Fibroblast of the conjunctiva (primary cell): ENCODE measurements around the gene THRAP3.
"Not testable (repeated sequence)": the region's sequence is repeated elsewhere in the genome, so short reads cannot be mapped to it uniquely, and the experiment has no call there.

Experiments
- DNase-seq: peaks from one replicate; pipeline ENCODE4 v3.0.0-alpha.2; 2010; ENCODE audit warnings: low read depth

The THRAP3 gene, protein sequence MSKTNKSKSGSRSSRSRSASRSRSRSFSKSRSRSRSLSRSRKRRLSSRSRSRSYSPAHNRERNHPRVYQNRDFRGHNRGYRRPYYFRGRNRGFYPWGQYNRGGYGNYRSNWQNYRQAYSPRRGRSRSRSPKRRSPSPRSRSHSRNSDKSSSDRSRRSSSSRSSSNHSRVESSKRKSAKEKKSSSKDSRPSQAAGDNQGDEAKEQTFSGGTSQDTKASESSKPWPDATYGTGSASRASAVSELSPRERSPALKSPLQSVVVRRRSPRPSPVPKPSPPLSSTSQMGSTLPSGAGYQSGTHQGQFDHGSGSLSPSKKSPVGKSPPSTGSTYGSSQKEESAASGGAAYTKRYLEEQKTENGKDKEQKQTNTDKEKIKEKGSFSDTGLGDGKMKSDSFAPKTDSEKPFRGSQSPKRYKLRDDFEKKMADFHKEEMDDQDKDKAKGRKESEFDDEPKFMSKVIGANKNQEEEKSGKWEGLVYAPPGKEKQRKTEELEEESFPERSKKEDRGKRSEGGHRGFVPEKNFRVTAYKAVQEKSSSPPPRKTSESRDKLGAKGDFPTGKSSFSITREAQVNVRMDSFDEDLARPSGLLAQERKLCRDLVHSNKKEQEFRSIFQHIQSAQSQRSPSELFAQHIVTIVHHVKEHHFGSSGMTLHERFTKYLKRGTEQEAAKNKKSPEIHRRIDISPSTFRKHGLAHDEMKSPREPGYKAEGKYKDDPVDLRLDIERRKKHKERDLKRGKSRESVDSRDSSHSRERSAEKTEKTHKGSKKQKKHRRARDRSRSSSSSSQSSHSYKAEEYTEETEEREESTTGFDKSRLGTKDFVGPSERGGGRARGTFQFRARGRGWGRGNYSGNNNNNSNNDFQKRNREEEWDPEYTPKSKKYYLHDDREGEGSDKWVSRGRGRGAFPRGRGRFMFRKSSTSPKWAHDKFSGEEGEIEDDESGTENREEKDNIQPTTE

GRCh38 chr1:36223996-36224536 lies at the start of gene THRAP3:
TSS of gene THRAP3 (plus strand) at chr1:36224443. CDS start at chr1:36282564, 58,121 bp downstream.
- peak; percentile 99 for DNase-seq

GRCh38 chr1:36174713-36175112 lies 49.5 kb upstream of the THRAP3 start:
- DNase-seq, result no peak

GRCh38 chr1:36175137-36176095 lies 48.8 kb upstream of the THRAP3 start:
- no peak for DNase-seq

- DNase-seq, result no peak
Measured at GRCh38 chr1:36176106-36176949, 47.9 kb upstream of the THRAP3 start.

DNA sequence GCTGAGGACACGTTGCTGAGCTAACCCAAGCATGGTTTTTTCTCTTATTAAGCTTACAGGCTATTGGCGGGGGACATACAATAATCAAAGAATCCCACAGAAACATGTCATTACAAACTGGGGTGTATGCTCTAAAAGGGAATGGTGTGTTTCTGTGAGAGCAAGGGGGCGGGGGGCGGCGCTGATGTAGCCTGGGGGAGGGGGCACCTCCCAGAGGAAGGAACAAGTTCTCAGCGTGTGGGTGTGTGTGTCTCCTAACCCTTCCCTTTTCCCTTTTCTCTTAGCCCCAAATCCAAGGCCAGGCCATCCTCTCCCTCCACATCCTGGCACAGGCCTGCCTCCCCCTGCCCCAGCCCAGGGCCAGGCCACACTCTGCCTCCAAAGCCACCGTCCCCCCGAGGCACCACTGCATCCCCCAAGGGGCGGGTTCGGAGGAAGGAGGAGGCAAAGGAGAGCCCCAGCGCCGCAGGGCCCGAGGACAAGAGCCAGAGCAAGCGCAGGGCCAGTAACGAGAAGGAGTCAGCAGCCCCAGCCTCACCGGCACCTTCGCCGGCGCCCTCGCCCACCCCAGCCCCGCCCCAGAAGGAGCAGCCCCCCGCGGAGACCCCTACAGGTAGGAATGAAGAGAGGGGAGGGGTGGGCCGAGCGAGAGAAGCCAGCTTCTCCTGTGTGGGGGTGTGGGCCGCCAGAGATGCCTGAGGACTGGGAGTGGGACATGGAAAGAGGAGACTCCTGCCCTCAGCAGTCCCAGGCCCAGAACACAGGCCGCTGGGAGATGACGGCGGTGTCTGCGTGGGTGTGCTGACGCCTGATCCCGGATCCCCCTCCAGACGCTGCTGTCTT lies 46.4 kb upstream of the THRAP3 start:
- DNase-seq, result no peak

- no peak for DNase-seq
Measured at GRCh38 chr1:36178471-36179219, 45.6 kb upstream of the THRAP3 start.

- DNase-seq, result no peak
Measured at GRCh38 chr1:36179220-36179600, 45.0 kb upstream of the THRAP3 start.

DNA sequence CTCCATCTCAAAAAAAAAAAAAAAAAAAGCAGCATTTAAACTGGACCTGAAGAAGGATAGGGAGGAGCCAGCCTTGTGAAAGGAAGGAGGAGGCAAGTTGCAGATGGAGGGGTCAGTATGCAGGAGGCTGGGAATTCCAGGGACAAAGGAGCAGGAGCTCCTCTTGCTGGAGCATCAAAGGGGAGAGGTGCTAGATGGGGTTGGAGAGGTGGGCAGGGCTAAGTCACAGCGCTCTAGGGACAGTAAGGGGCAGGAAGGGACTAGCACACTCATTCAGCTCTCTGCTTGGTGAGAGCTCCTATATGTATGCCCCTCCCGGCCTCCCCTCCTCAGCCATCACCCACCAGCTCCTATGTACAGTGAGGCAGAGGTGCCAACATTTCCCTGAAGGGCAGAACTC lies 41.5 kb upstream of the THRAP3 start:
- DNase-seq, result no peak

- peak; percentile 24 for DNase-seq
Measured at GRCh38 chr1:36183309-36183856, 40.9 kb upstream of the THRAP3 start.

DNA sequence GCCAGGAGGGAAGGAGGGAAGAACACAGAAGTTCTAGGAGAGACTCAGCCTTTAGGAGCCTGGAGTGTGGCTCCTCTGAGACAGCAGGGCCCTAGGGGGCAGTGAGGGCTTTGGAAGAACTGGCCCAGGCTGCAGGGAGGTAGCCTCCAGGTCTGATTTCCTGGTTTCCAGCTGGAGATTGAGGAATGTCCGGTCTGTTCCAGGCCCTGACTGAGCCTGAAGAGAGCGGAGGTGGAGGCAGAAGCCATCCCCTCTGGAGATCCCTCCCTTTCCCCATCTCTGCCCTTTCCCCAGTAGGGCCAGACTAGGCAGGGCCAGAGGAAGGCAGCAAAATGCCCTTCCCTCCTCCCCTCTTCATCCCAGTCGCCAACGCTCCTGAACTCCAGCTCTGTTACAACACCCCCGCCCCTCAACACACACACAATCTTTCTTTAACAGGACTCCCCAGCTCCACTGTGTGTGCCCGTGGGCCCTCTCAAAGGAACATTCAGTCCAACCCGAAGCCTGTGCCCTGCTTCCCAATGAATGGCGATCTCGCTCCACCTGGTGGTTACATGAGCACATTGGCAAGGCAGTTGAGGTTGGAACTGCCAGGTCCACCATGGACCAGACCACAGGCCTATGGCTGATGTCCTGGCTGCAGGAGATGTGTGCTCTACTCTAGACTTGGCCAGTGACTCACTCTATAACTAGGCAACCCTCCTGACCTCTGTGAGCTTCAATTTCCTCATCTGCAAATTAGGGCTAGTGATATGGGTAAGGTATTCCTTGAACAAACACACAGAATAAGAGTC lies 36.2 kb upstream of the THRAP3 start:
- peak; percentile 88 for DNase-seq

GRCh38 chr1:36196805-36197204 lies 27.4 kb upstream of the THRAP3 start:
- not testable (repeated sequence) for DNase-seq

GRCh38 chr1:36198641-36199040 lies 25.6 kb upstream of the THRAP3 start:
- DNase-seq, result no peak

DNA sequence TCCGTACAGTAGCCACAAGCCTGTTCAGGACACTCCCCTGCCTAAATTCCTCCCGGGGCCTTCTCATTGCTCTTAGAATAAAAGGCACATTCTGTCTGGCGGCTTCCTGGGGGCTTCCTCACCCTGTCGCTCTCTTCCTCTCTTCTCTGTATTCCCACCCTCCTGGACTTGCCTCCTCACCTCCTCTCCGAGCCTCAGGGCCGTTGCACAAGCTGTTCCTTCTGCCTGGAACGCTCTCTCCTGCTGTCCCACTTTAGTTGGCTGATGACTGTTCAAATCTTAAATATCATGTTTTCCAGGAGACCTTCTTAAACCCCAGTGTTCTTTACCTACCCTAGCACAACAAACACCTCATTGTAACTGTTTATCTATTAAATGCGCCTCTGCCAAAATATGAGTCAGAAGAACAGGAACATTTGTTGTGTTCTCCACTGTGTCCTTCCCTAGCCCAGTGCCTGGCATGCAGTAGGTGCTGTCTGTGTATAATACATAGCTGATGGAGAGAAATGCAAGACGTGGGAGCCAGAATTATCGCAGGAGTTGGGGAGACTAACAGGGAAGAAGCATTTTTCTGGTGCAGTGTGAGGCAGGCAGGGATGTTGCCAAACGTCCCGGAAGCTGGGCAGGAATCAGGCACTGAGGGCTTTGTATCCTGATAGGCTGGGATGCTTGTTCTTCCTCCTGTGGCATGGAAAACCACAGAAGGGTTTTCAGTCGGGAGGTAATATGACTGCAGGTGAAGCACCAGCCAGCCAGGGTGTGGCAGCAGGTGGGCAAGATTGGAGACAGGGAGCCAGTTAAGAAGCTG lies 24.1 kb upstream of the THRAP3 start:
- no peak for DNase-seq

DNA sequence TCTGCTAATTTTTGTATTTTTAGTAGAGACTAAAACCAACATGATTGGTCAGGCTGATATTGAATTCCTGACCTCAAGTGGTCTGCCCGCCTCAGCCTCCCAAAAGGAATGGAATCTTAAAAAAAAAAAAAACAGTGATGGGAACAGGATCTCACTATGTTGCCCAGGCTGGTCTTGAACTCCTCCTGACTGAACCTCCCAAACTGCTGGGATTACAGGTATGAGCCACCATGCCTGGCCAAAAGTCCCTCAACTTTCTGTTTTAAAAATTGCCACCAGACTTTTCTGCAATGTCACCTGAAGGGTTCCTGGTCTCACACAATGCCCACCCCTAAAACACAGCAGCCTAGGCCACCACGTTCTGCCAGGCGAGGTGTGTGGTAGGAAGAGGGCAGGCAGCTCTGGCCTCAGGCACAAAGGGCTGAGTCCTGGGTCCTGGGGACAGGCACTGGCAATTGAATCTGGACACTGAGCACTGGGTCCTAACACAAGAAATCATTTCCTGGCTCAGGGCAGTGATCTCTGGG lies 21.2 kb upstream of the THRAP3 start:
- DNase-seq, result no peak

- DNase-seq, result no peak
Measured at GRCh38 chr1:36203554-36204346, 20.5 kb upstream of the THRAP3 start.
